Neuronal stem cell (in vitro differentiated cells): ENCODE measurements around the gene LRRC26.

Source experiments
- DNase-seq: peaks from one replicate; pipeline ENCODE4 v3.0.0-alpha.2; 2013; ENCODE audit warnings: low spot score
- H2AFZ ChIP-seq: one replicate; pipeline ENCODE4 v1.6.1; 2013; ENCODE audit warnings: mild to moderate bottlenecking, low read length, inconsistent platforms
- H2AK5ac ChIP-seq: 2 replicates; pipeline ENCODE4 v1.6.1; 2013; ENCODE audit warnings: low read depth, mild to moderate bottlenecking, inconsistent platforms, low read length, moderate library complexity, mixed read lengths
- H2BK120ac ChIP-seq: 2 replicates; pipeline ENCODE4 v1.6.1; 2013; ENCODE audit warnings: low read depth, mild to moderate bottlenecking, inconsistent platforms, low read length, moderate library complexity, mixed read lengths
- H2BK12ac ChIP-seq: one replicate; pipeline ENCODE4 v1.6.1; 2013; ENCODE audit warnings: low read length, inconsistent platforms
- H2BK15ac ChIP-seq: 2 replicates; pipeline ENCODE4 v1.6.1; 2013; ENCODE audit warnings: mild to moderate bottlenecking, low read length, inconsistent platforms, mixed read lengths
- H2BK5ac ChIP-seq: one replicate; pipeline ENCODE4 v1.6.1; 2013; ENCODE audit warnings: inconsistent platforms, mild to moderate bottlenecking, low read length, moderate library complexity
- H3K14ac ChIP-seq: one replicate; pipeline ENCODE4 v1.6.1; 2013; ENCODE audit warnings: low read length, inconsistent platforms
- H3K18ac ChIP-seq: 2 replicates; pipeline ENCODE4 v1.6.1; 2013; ENCODE audit warnings: low read length, inconsistent platforms
- H3K23ac ChIP-seq: 2 replicates; pipeline ENCODE4 v1.6.1; 2013; ENCODE audit warnings: low read depth, mild to moderate bottlenecking, mixed read lengths, low read length, inconsistent platforms; ENCODE audit not compliant: poor library complexity
- H3K27ac ChIP-seq: replicated peaks from 3 replicates; pipeline ENCODE4 v1.5.1; 2013; ENCODE audit warnings: low read length, inconsistent platforms
- H3K27me3 ChIP-seq, 3 experiments: 2 replicates each; pipeline ENCODE4 v1.6.1; 2013; ENCODE audit warnings: low read length in 3 of 3, mild to moderate bottlenecking in 2 of 3, inconsistent platforms in 1 of 3, low read depth in 1 of 3, mixed read lengths in 1 of 3, moderate library complexity in 1 of 3; ENCODE audit not compliant: control insufficient read depth in 3 of 3, insufficient read depth in 3 of 3
- H3K36me3 ChIP-seq, 2 donors: replicated peaks in 1 of 2; 2 replicates each; pipeline ENCODE4 v1.6.1; 2013; ENCODE audit warnings: low read length in 2 of 2; ENCODE audit not compliant: control insufficient read depth in 2 of 2, insufficient read depth in 2 of 2
- H3K4ac ChIP-seq: 2 replicates; pipeline ENCODE4 v1.6.1; 2013; ENCODE audit warnings: inconsistent platforms, mild to moderate bottlenecking, low read length, moderate library complexity
- H3K4me1 ChIP-seq, 2 donors: 1 replicate in 1 of 2; 2 replicates in 1 of 2; pipeline ENCODE4 v1.6.1; 2013; ENCODE audit warnings: low read length in 2 of 2, low read depth in 1 of 2; ENCODE audit not compliant: control insufficient read depth in 2 of 2, insufficient read depth in 1 of 2
- H3K4me2 ChIP-seq: one replicate; pipeline ENCODE4 v1.6.1; 2013; ENCODE audit warnings: mild to moderate bottlenecking, low read length, inconsistent platforms; ENCODE audit not compliant: insufficient read depth, poor library complexity, severe bottlenecking
- H3K4me3 ChIP-seq, 2 donors: 2 replicates each; pipeline ENCODE4 v1.5.1; 2013; ENCODE audit warnings: low read length in 2 of 2, mild to moderate bottlenecking in 2 of 2, inconsistent platforms in 1 of 2, moderate library complexity in 1 of 2
- H3K79me1 ChIP-seq: one replicate; pipeline ENCODE4 v1.6.1; 2013; ENCODE audit warnings: low read depth, mild to moderate bottlenecking, inconsistent platforms, low read length, moderate library complexity
- H3K9ac ChIP-seq: one replicate; pipeline ENCODE4 v1.6.1; 2013; ENCODE audit warnings: mild to moderate bottlenecking, low read depth, low read length, inconsistent platforms; ENCODE audit not compliant: poor library complexity
- H3K9me3 ChIP-seq, 2 donors: replicated peaks in 1 of 2; 2 replicates each; pipeline versions ENCODE3 to v1.6.1; 2013; ENCODE audit warnings: low read length in 2 of 2, mild to moderate bottlenecking in 2 of 2, inconsistent platforms in 1 of 2, low read depth in 1 of 2, mixed read lengths in 1 of 2, moderate library complexity in 1 of 2; ENCODE audit not compliant: control insufficient read depth in 2 of 2, insufficient read depth in 1 of 2
- H4K8ac ChIP-seq: one replicate; pipeline ENCODE4 v1.6.1; 2013; ENCODE audit warnings: low read depth, mild to moderate bottlenecking, inconsistent platforms, low read length, moderate library complexity
- H4K91ac ChIP-seq: one replicate; pipeline ENCODE4 v1.6.1; 2013; ENCODE audit warnings: low read length, low read depth, mild to moderate bottlenecking, inconsistent platforms; ENCODE audit not compliant: poor library complexity
- WGBS, 2 donors: extraction: QIAGEN DNeasy Blood & Tissue Kit; methylation state at CpG; one replicate each; pipeline ENCODE4 v1.1.7; 2013; ENCODE audit warnings: missing lambda C conversion rate in 2 of 2, mixed read lengths in 1 of 2; ENCODE audit not compliant: insufficient read length in 2 of 2, insufficient replicate concordance in 1 of 2; ENCODE audit errors: extremely low coverage in 2 of 2; 5-methylcytosine and 5-hydroxymethylcytosine counted together

LRRC26 gene

DNA sequence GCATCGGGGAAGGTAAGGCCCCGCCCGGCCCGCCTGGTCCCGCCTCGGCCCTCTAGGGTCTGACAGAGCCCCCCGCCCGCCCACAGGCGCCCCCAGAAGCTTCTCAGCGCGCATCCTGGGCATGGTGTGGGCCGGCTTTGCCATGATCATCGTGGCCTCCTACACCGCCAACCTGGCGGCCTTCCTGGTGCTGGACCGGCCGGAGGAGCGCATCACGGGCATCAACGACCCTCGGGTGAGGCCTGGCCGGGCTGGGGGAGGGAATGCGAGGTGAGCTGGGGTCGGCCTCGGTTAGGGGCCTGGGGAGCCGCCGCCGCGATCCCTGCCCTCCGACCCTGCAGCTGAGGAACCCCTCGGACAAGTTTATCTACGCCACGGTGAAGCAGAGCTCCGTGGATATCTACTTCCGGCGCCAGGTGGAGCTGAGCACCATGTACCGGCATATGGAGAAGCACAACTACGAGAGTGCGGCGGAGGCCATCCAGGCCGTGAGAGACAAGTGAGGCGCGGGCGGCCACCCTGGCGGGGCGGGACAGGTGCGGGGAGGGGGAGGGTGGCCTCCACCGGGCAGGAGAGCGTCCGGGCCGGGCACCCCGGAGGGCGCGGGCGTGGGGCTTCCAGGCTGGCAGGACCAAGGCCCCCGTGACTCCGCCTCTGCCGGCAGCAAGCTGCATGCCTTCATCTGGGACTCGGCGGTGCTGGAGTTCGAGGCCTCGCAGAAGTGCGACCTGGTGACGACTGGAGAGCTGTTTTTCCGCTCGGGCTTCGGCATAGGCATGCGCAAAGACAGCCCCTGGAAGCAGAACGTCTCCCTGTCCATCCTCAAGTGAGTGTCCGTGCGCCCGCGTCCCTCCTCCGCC lies 7.1 kb downstream of the LRRC26 start:
- no CpG with 5 or more reads among the region's 74 CpGs for WGBS, 2 donors
- H3K27ac ChIP-seq: no peak overlapping the region
- peak overlapping the region; percentile 76 for H2AFZ ChIP-seq
- H3K23ac ChIP-seq: peak overlapping the region; percentile 89
- no peak overlapping the region for H2BK5ac ChIP-seq
- peak overlapping the region; percentile 4 for H2BK120ac ChIP-seq
- peaks cover 4 to 15% of the 10 kb centered on the region in 2 donors for H3K4me1 ChIP-seq
- peaks cover 0 to 2% of the 10 kb centered on the region in 2 donors for H3K9me3 ChIP-seq
- no peak overlapping the region for H4K91ac ChIP-seq
- peak overlapping the region; percentile 76 for H3K18ac ChIP-seq
- H3K4me3 ChIP-seq: peak overlapping the region; percentile 24 to 72
- H3K27me3 ChIP-seq: peaks cover 23 to 93% (median 92%) of the 10 kb centered on the region in 3 experiments
- H3K9ac ChIP-seq: peak overlapping the region; percentile 60
- peak overlapping the region; percentile 56 for H2AK5ac ChIP-seq
- H2BK15ac ChIP-seq: no peak overlapping the region
- H4K8ac ChIP-seq: peak overlapping the region; percentile 43
- no peak overlapping the region for H3K4ac ChIP-seq
- peak overlapping the region; percentile 73 for H3K4me2 ChIP-seq
- no peak overlapping the region for H3K14ac ChIP-seq
- DNase-seq: no peak
- no peak overlapping the region for H2BK12ac ChIP-seq
- no peaks in the 10 kb centered on the region for H3K36me3 ChIP-seq
- H3K79me1 ChIP-seq: peaks cover 2% of the 10 kb centered on the region

DNA sequence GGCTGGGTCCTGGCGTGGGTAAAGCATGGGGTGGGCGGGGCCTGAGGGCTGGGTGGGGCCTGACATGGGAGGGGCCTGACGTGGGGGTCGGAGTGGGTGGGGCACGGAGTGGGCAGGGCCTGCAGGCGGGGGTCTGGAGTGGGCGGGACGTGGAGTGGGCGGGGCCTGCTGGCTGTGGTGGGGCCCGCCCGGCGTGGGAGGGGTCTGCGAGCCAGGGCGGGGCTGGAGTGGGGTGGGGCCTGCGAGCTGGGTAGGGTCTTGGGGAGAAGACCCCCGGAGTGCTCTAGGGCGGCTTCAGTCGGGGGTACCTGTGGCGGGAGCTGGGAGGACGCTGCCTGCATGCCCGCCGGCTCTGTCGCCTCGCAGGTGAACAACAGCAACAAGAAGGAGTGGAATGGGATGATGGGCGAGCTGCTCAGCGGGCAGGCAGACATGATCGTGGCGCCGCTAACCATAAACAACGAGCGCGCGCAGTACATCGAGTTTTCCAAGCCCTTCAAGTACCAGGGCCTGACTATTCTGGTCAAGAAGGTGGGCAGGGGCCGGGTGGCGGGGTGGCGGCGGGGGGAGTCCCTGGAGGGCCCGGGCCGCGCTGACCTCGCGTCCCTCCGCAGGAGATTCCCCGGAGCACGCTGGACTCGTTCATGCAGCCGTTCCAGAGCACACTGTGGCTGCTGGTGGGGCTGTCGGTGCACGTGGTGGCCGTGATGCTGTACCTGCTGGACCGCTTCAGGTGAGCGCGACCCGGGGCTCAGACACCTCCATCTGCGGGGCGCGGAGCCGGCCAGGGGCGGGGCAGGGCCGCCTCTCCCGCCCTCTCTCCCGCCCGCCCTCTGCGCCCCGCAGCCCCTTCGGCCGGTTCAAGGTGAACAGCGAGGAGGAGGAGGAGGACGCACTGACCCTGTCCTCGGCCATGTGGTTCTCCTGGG lies 8.0 kb downstream of the LRRC26 start:
- peak overlapping the region; percentile 67 for H2BK15ac ChIP-seq
- no peak overlapping the region for H4K8ac ChIP-seq
- peak overlapping the region; percentile 48 for H3K18ac ChIP-seq
- H3K9ac ChIP-seq: no peak overlapping the region
- DNase-seq: no peak
- H2BK12ac ChIP-seq: no peak overlapping the region
- peaks cover 3% of the 10 kb centered on the region for H3K79me1 ChIP-seq
- H2AK5ac ChIP-seq: peak overlapping the region; percentile 56
- H3K4ac ChIP-seq: no peak overlapping the region
- H3K14ac ChIP-seq: no peak overlapping the region
- H3K4me1 ChIP-seq: peaks cover 5 to 10% of the 10 kb centered on the region in 2 donors
- H3K4me3 ChIP-seq: no peak overlapping the region
- H4K91ac ChIP-seq: no peak overlapping the region
- no peak overlapping the region for H2BK5ac ChIP-seq
- no peak overlapping the region for H2AFZ ChIP-seq
- H2BK120ac ChIP-seq: no peak overlapping the region
- H3K23ac ChIP-seq: peak overlapping the region; percentile 98
- peaks cover 27 to 92% (median 91%) of the 10 kb centered on the region in 3 experiments for H3K27me3 ChIP-seq
- H3K36me3 ChIP-seq: no peaks in the 10 kb centered on the region
- WGBS, 2 donors: no CpG with 5 or more reads among the region's 71 CpGs
- peak overlapping the region; percentile 18 for H3K4me2 ChIP-seq
- no peak overlapping the region for H3K27ac ChIP-seq
- H3K9me3 ChIP-seq: peaks cover 0 to 7% of the 10 kb centered on the region in 2 donors

DNA sequence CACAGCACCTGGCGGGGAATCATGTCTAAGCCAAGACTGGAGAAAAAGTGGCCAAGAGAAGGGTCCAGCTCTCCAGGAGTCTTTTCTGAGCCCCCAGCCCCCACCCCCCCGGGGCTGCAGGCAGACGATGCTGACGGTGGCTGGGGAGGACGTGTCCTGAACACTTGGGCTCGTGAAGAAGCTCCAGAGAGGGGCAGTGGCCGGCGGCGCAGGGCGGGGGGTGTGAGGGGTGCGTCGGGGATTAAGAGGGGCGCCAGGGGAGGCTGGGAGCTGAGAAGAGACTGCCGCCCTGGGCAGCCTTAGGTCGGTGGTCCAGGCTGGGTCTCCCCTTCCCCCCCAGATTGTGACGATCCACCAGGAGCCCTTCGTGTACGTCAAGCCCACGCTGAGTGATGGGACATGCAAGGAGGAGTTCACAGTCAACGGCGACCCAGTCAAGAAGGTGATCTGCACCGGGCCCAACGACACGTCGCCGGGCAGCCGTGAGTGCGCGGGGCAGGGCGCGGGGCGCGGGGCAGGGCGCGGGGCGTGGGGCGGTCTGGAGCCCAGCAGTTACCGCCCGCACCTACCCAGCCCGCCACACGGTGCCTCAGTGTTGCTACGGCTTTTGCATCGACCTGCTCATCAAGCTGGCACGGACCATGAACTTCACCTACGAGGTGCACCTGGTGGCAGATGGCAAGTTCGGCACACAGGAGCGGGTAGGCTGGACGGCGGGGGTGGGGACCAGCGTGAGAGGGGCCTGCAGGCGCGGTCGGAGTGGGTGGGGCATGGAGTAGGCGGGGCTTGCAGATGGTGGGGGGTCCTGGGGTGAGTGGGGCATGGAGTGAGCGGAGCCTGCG lies 8.9 kb downstream of the LRRC26 start:
- Histone ChIP-seq H4K8ac (no peak overlapping the region), H3K14ac (peak overlapping the region; percentile 94), H3K27ac (no peak overlapping the region), H3K4ac (no peak overlapping the region), H2BK15ac (no peak overlapping the region), H2BK5ac (no peak overlapping the region), H3K18ac (peak overlapping the region; percentile 64), H3K4me1 (peaks cover 8% of the 10 kb centered on the region in 2 donors), H4K91ac (no peak overlapping the region), H3K36me3 (no peaks in the 10 kb centered on the region), H3K4me3 (no peak overlapping the region), H3K9me3 (peaks cover 0 to 9% of the 10 kb centered on the region in 2 donors), H2AK5ac (no peak overlapping the region), H2AFZ (no peak overlapping the region), H2BK12ac (no peak overlapping the region), H3K27me3 (peaks cover 27 to 92% (median 91%) of the 10 kb centered on the region in 3 experiments), H3K23ac (peak overlapping the region; percentile 98), H3K9ac (peak overlapping the region; percentile 60), H3K79me1 (peaks cover 3% of the 10 kb centered on the region), H2BK120ac (no peak overlapping the region), H3K4me2 (no peak overlapping the region)
- WGBS, 2 donors: no CpG with 5 or more reads among the region's 56 CpGs
- DNase-seq: no peak
